GM21529 (cell line): ENCODE measurements around the gene PAQR7.

Experiments
- ATAC-seq: cut with Tn5 transposase; IDR thresholded peaks from one replicate; pipeline ENCODE4 v1.9.1; 2021; ENCODE audit not compliant: unreplicated experiment

Gene PAQR7

GRCh38 chr1:25819491-25820246, 55.8 kb downstream of the PAQR7 start, which contains the start of gene MTFR1L:
TSS of gene MTFR1L (plus strand) at chr1:25819954. CDS start at chr1:25823105, 3,151 bp downstream.
- peak; percentile 84 for ATAC-seq

- ATAC-seq = no peak
Observed at GRCh38 chr1:25818569-25818968, 56.9 kb downstream of the PAQR7 start.

- no peak for ATAC-seq
Observed at GRCh38 chr1:25817840-25818501, 57.5 kb downstream of the PAQR7 start.

GRCh38 chr1:25816112-25816718, 59.3 kb downstream of the PAQR7 start:
- ATAC-seq = no peak

GRCh38 chr1:25815208-25816111, 60.0 kb downstream of the PAQR7 start:
- no peak for ATAC-seq

- ATAC-seq = no peak
Observed at GRCh38 chr1:25814549-25815087, 60.9 kb downstream of the PAQR7 start.

- no peak for ATAC-seq
Observed at GRCh38 chr1:25813734-25814471, 61.6 kb downstream of the PAQR7 start.

- no peak for ATAC-seq
Observed at GRCh38 chr1:25813071-25813733, 62.3 kb downstream of the PAQR7 start.
